Breast epithelium (tissue), 4 donors: ENCODE data around the gene RMND1. TPM values are rescaled to one million over a fixed set of nuclear protein-coding genes. Genes with fewer than 3 reads are reported as not detected.
A peak's percentile ranks its signal among the peaks of the same experiment; 100 is the strongest.

ENCODE experiments used
- DNase-seq, 2 donors: peaks; one replicate each; pipeline ENCODE4 v3.0.0-alpha.2; 2019; ENCODE audit warnings: low spot score in 2 of 2
- H3K27ac ChIP-seq, 2 donors: fragments of 200-600 bp; sonication (generic) in 1 of 2; one replicate each; pipeline ENCODE4 v1.5.1; 2016 to 2019; ENCODE audit warnings: mild to moderate bottlenecking in 1 of 2
- H3K27me3 ChIP-seq, 2 donors: fragments of 200-600 bp; sonication (generic) in 1 of 2; one replicate each; pipeline versions ENCODE4 v1.5.1 to v1.6.0; 2017 to 2019; ENCODE audit warnings: control low read depth in 1 of 2, mild to moderate bottlenecking in 1 of 2
- H3K36me3 ChIP-seq: fragments of 200-600 bp; one replicate; pipeline ENCODE4 v1.5.1; 2019
- H3K4me1 ChIP-seq, 2 donors: fragments of 200-600 bp; sonication (generic); one replicate each; pipeline ENCODE4 v1.5.1; 2016 to 2019; ENCODE audit warnings: control low read depth in 1 of 2
- H3K4me3 ChIP-seq, 3 donors: fragments of 200-600 bp; sonication (generic); 1 replicate in 2 of 3; 2 replicates in 1 of 3; pipeline ENCODE4 v1.5.1; 2016 to 2019; ENCODE audit warnings: mild to moderate bottlenecking in 3 of 3, moderate library complexity in 2 of 3
- H3K9me3 ChIP-seq, 2 donors: fragments of 200-600 bp; sonication (generic) in 1 of 2; one replicate each; pipeline ENCODE4 v1.5.1; 2016 to 2019; ENCODE audit warnings: control low read depth in 1 of 2
- CTCF ChIP-seq, 3 donors: fragments of 450-650 bp; IDR thresholded peaks; one replicate each; pipeline ENCODE4 v1.5.1; 2016 to 2017; ENCODE audit warnings: antibody characterized with exemption in 3 of 3, mild to moderate bottlenecking in 3 of 3, moderate library complexity in 3 of 3
- POLR2A ChIP-seq: fragments of 450-650 bp; IDR thresholded peaks from one replicate; pipeline ENCODE4 v1.6.1; 2016; ENCODE audit warnings: antibody characterized with exemption, mild to moderate bottlenecking, moderate library complexity
- POLR2AphosphoS5 ChIP-seq, 3 donors: sonication (generic); formaldehyde crosslinking; IDR thresholded peaks; one replicate each; pipeline ENCODE4 v1.6.1; 2017; ENCODE audit warnings: antibody characterized with exemption in 3 of 3
- intact Hi-C: fragments of 100-400 bp; cut with DNase I; formaldehyde crosslinking; loops from one replicate; pipeline ENCODE4 v1.15.1; 2023; ENCODE audit warnings: low total_unique reads
- total RNA-seq, 3 donors: library from RNA; depleted of rRNA; stranded (reverse); fragments of >200 nt; gene quantifications; one replicate each; pipeline ENCODE4 v1.1.0, GENCODE V29; 2016

RMND1 gene
- total RNA-seq, 3 donors from 2014 or later = 25.3 to 34.1 (median 32.1) TPM

DNA sequence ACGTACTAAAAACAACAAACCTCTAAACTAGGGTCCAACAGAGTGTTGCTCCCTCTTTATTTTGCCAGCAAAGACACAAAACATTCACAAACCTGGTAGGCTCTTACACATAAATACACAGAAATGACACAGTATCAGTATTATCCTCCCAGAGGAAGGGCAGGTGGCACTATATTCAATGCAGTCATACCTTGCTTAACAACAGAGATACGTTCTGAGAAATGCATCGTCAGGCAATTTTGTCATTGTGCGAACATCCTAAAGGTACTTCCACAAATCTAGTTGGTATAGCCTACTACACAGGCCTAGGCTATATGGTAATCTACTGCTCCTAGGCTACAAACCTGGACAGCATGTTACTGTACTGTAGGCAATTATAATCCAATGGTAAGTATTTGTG lies 70.2 kb downstream of the RMND1 start:
- no peak for TF ChIP-seq POLR2AphosphoS5 (IDR thresholded peaks at IDR 0.05)
- TF ChIP-seq POLR2A = no peak
- TF ChIP-seq CTCF (IDR thresholded peaks at IDR 0.05) = no peak
- H3K4me1 ChIP-seq = no peaks in the 10 kb centered on the region
- H3K27ac ChIP-seq = no peak overlapping the region
- H3K27me3 ChIP-seq = no peaks in the 10 kb centered on the region
- H3K36me3 ChIP-seq = no peaks in the 10 kb centered on the region
- no peak for DNase-seq
- intact Hi-C loops = no loop called here
- H3K9me3 ChIP-seq = no peaks in the 10 kb centered on the region
- no peak overlapping the region for H3K4me3 ChIP-seq

DNA sequence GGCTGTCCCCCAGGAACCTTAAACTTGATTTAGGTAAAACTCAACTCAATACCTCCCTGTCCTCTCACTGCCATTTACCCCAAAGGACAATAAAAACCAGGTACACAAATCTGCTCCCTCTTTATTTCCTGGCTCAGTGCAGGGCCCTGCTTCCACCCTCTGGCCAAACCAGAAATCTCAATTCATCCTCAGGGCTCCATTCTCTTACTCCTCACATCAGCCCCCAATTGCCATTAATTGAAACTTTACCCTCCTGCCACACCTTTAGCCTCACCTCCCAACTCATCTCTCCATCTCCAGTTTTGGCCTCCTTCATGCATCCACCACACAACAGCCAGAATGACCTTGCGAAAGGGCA lies 71.1 kb downstream of the RMND1 start:
- H3K36me3 ChIP-seq = no peaks in the 10 kb centered on the region
- no peaks in the 10 kb centered on the region for H3K4me1 ChIP-seq
- no peak overlapping the region for H3K27ac ChIP-seq
- H3K27me3 ChIP-seq = no peaks in the 10 kb centered on the region
- no peak overlapping the region for H3K4me3 ChIP-seq
- intact Hi-C loops = no loop called here
- TF ChIP-seq POLR2A = no peak
- TF ChIP-seq CTCF (IDR thresholded peaks at IDR 0.05) = no peak
- TF ChIP-seq POLR2AphosphoS5 (IDR thresholded peaks at IDR 0.05) = no peak
- no peaks in the 10 kb centered on the region for H3K9me3 ChIP-seq
- DNase-seq = no peak

- H3K27ac ChIP-seq = peak overlapping the region in 1 of 2 donors; percentile 28
Observed at GRCh38 chr6:151379933-151380847, 71.7 kb downstream of the RMND1 start.

GRCh38 chr6:151377095-151377494 lies 74.8 kb downstream of the RMND1 start:
- H3K4me3 ChIP-seq = no peak overlapping the region
- H3K27me3 ChIP-seq = no peaks in the 10 kb centered on the region
- intact Hi-C loops = no loop called here
- no peaks in the 10 kb centered on the region for H3K4me1 ChIP-seq
- no peaks in the 10 kb centered on the region for H3K9me3 ChIP-seq
- TF ChIP-seq POLR2A (no peak), CTCF (IDR thresholded peaks at IDR 0.05) (no peak), POLR2AphosphoS5 (IDR thresholded peaks at IDR 0.05) (no peak)
- no peak for DNase-seq
- no peak overlapping the region for H3K27ac ChIP-seq
- H3K36me3 ChIP-seq = no peaks in the 10 kb centered on the region

More at GRCh38 chr6:151379933-151380847, 71.7 kb downstream of the RMND1 start:
- Histone ChIP-seq H3K4me3 (peak overlapping the region in 2 of 3 donors; percentile 2 to 19), H3K36me3 (no peaks in the 10 kb centered on the region), H3K4me1 (no peaks in the 10 kb centered on the region), H3K9me3 (no peaks in the 10 kb centered on the region), H3K27me3 (no peaks in the 10 kb centered on the region)
- no peak for DNase-seq
- intact Hi-C loops = no loop called here
- TF ChIP-seq CTCF (IDR thresholded peaks at IDR 0.05) = no peak

- intact Hi-C loops = no loop called here
- Histone ChIP-seq H3K27ac (no peak overlapping the region), H3K36me3 (no peaks in the 10 kb centered on the region), H3K4me3 (no peak overlapping the region), H3K4me1 (no peaks in the 10 kb centered on the region), H3K9me3 (no peaks in the 10 kb centered on the region), H3K27me3 (no peaks in the 10 kb centered on the region)
- TF ChIP-seq POLR2A (no peak), POLR2AphosphoS5 (IDR thresholded peaks at IDR 0.05) (no peak), CTCF (IDR thresholded peaks at IDR 0.05) (no peak)
- DNase-seq = no peak
Observed at GRCh38 chr6:151376440-151376839, 75.5 kb downstream of the RMND1 start.
